Stimulated activated CD8-positive, alpha-beta memory T cell treated with anti-CD3 and anti-CD28 coated beads, Interleukin-12 subunit alpha, Interleukin-12 subunit beta, amount 100 ng/mL, for 4 hours (primary cell): ENCODE results near the gene JAK3.
A peak's percentile ranks its signal among the peaks of the same experiment; 100 is the strongest.

ENCODE experiments used
- DNase-seq: peaks from one replicate; pipeline ENCODE4 v3.0.0-alpha.2; 2020; ENCODE audit warnings: low read depth

JAK3 gene

GRCh38 chr19:17865364-17866311 lies 17.9 kb upstream of the JAK3 start:
- DNase-seq: no peak

GRCh38 chr19:17863520-17864182 lies 15.9 kb upstream of the JAK3 start:
- DNase-seq: no peak

GRCh38 chr19:17862711-17863519 lies 15.1 kb upstream of the JAK3 start:
- DNase-seq: no peak

- no peak for DNase-seq
Observed at GRCh38 chr19:17861542-17862402, 14.0 kb upstream of the JAK3 start.

- DNase-seq: no peak
Observed at GRCh38 chr19:17860993-17861360, 13.2 kb upstream of the JAK3 start.

GRCh38 chr19:17860331-17860992 lies 12.7 kb upstream of the JAK3 start:
- no peak for DNase-seq

- DNase-seq: peak; percentile 99
Observed at GRCh38 chr19:17859533-17860330, 11.9 kb upstream of the JAK3 start, which contains the start of gene RPL18A. Gene RPL18A (plus strand): TSS chr19:17859910. CDS start chr19:17859957, 47 bp downstream.

GRCh38 chr19:17855280-17856152 lies 7.7 kb upstream of the JAK3 start:
- peak; percentile 77 for DNase-seq

GRCh38 chr19:17854061-17854460 lies 6.3 kb upstream of the JAK3 start:
- no peak for DNase-seq

- DNase-seq: no peak
Observed at GRCh38 chr19:17848595-17849292, 962 bp upstream of the JAK3 start.

GRCh38 chr19:17846146-17846545 lies 1.6 kb downstream of the JAK3 start:
- no peak for DNase-seq

GRCh38 chr19:17843908-17844490 lies 3.8 kb downstream of the JAK3 start:
- no peak for DNase-seq

- DNase-seq: no peak
Observed at GRCh38 chr19:17843292-17843827, 4.4 kb downstream of the JAK3 start.

GRCh38 chr19:17842663-17843291 lies 5.0 kb downstream of the JAK3 start:
- DNase-seq: no peak

- DNase-seq: no peak
Observed at GRCh38 chr19:17841810-17842662, 5.7 kb downstream of the JAK3 start.

- DNase-seq: no peak
Observed at GRCh38 chr19:17841371-17841809, 6.4 kb downstream of the JAK3 start.
